ENCODE measurements around the gene ADCY7. TPM values are rescaled to one million over a fixed set of nuclear protein-coding genes. Genes with fewer than 3 reads are reported as not detected.

The ADCY7 gene
- total RNA-seq, 1 experiment from 2014 or later, result 34.2 TPM

DNA sequence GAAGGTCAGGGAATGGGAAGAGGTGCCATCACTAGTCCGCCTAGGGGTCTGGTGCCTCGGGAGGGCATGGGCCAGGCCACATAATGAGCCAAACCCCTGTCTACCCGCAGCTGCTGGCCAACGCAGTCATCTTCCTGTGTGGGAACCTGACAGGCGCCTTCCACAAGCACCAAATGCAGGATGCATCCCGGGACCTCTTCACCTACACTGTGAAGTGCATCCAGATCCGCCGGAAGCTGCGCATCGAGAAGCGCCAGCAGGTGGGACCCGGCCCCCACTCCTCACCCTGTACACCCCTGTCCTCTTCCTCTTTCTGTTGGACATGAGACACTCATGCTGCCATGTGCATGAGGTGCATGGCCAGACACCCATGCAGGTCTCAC lies 26.2 kb downstream of the ADCY7 start:
- Histone ChIP-seq H3K9me3 (ENCODE audit: control insufficient read depth in 1 of 2, insufficient read depth in 1 of 2, low read depth in 1 of 2, low read length in 2 of 2) (no peaks in the 10 kb centered on the region), H3K36me3 (ENCODE audit: control insufficient read depth in 1 of 2, insufficient read depth in 2 of 2, low read length in 2 of 2) (no peaks in the 10 kb centered on the region), H4K20me1 (ENCODE audit: insufficient read depth) (no peaks in the 10 kb centered on the region), H3K27me3 (ENCODE audit: insufficient read depth, low read length) (no peaks in the 10 kb centered on the region), H3K9ac (ENCODE audit: low read length) (no peak overlapping the region), H3K9me2 (ENCODE audit: insufficient read depth) (no peaks in the 10 kb centered on the region), H3K4me2 (ENCODE audit: low read length) (no peak overlapping the region), H3K4me1 (ENCODE audit: control insufficient read depth in 1 of 2, insufficient read depth in 2 of 2, low read length in 2 of 2) (no peaks in the 10 kb centered on the region), H3K27ac (ENCODE audit: low read depth, low read length) (no peak overlapping the region), H3K4me3 (replicated peaks in 1 of 2; ENCODE audit: low read depth in 1 of 2, low read length in 2 of 2) (no peak overlapping the region), H3K79me2 (ENCODE audit: insufficient read depth, low read length) (no peaks in the 10 kb centered on the region), H2AFZ (ENCODE audit: low read depth, low read length, poor library complexity, severe bottlenecking) (no peak overlapping the region)
- intact Hi-C loops (cut with micrococcal nuclease), result no loop called here
- no TSS peak for BruUV-seq (replicated peaks)
- TF ChIP-seq JUND (IDR thresholded peaks at IDR 0.05), result no peak
- TF ChIP-seq EZH2phosphoT487 (IDR thresholded peaks at IDR 0.05; ENCODE audit: borderline replicate concordance), result no peak
- TF ChIP-seq ZNF274 (IDR thresholded peaks at IDR 0.05; ENCODE audit: low read depth, low read length), result no peak
- no peak for TF ChIP-seq ZBTB33 (IDR thresholded peaks at IDR 0.05; ENCODE audit: extremely low read depth, insufficient replicate concordance, low read length)
- no peak for TF ChIP-seq EGR1 (IDR thresholded peaks at IDR 0.05; ENCODE audit: low read depth)
- TF ChIP-seq EZH2 (IDR thresholded peaks at IDR 0.05), result no peak
- TF ChIP-seq ZFX (IDR thresholded peaks at IDR 0.05), result no peak
- ChIA-PET CTCF (no interaction called here), POLR2A (no interaction called here), RAD21 (ENCODE audit: low non-redundant PET in 1 of 2, low total read pairs in 2 of 2, uncharacterized antibody in 2 of 2, unreplicated experiment in 2 of 2) (no interaction called here)
- ATAC-seq (no peak), DNase-seq (ENCODE audit: low read depth, low spot score) (no peak)

DNA sequence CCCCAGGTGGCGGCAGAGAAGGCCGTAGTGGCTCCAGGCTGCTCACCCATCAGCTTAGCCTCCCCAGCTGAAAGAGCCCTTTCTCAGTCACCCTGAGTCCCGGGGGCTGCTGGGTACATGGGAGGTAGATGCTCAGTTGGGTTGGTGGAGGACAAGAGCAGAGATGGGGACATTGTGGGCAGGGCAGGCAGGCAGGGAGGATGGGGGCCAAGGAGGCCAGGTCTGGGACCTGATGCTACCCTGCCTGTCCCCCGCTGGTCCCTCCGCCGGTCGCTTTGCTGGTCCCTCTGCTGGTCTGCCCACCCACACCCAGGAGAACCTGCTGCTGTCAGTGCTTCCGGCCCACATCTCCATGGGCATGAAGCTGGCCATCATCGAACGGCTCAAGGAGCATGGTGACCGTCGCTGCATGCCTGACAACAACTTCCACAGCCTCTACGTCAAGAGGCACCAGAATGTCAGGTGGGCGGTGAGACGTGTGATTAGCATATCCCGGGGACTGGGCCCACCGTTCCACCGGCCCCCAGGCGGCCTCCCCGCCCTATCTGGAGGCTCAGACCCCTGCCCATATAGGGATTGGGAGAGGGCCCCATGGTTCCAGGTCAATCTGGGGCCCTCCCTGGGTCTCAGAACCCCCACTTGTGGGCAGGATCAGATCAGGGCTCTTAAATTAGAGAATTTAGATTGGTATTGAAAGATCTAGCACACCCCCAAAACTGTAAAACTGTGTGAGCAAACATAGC lies 26.9 kb downstream of the ADCY7 start:
- intact Hi-C loops (cut with micrococcal nuclease), result no loop called here
- no peaks in the 10 kb centered on the region for H3K79me2 ChIP-seq (ENCODE audit: insufficient read depth, low read length)
- no peak overlapping the region for H3K27ac ChIP-seq (ENCODE audit: low read depth, low read length)
- ChIA-PET CTCF (no interaction called here), POLR2A (no interaction called here), RAD21 (ENCODE audit: low non-redundant PET in 1 of 2, low total read pairs in 2 of 2, uncharacterized antibody in 2 of 2, unreplicated experiment in 2 of 2) (no interaction called here)
- H3K9me3 ChIP-seq (ENCODE audit: control insufficient read depth in 1 of 2, insufficient read depth in 1 of 2, low read depth in 1 of 2, low read length in 2 of 2), result no peaks in the 10 kb centered on the region
- H3K27me3 ChIP-seq (ENCODE audit: insufficient read depth, low read length), result no peaks in the 10 kb centered on the region
- H3K9ac ChIP-seq (ENCODE audit: low read length), result no peak overlapping the region
- DNase-seq (ENCODE audit: low read depth, low spot score), result no peak
- TF ChIP-seq ZBTB33 (IDR thresholded peaks at IDR 0.05; ENCODE audit: extremely low read depth, insufficient replicate concordance, low read length), result no peak
- no peak for TF ChIP-seq POLR2AphosphoS5 (IDR thresholded peaks at IDR 0.05; ENCODE audit: low read depth, low read length)
- no peak for TF ChIP-seq CBX3 (IDR thresholded peaks at IDR 0.05; ENCODE audit: low read depth)
- no peak for TF ChIP-seq EZH2phosphoT487 (IDR thresholded peaks at IDR 0.05; ENCODE audit: borderline replicate concordance)
- no peak for TF ChIP-seq RAD21 (IDR thresholded peaks at IDR 0.05; ENCODE audit: low read depth)
- TF ChIP-seq YY1 (IDR thresholded peaks at IDR 0.05; ENCODE audit: extremely low read depth, insufficient replicate concordance, low read depth, low read length), result no peak
- TF ChIP-seq CEBPB (IDR thresholded peaks at IDR 0.05; ENCODE audit: low read depth), result no peak
- no peak for TF ChIP-seq EZH2 (IDR thresholded peaks at IDR 0.05)
- no peak for TF ChIP-seq TCF7L2 (IDR thresholded peaks at IDR 0.05; ENCODE audit: borderline replicate concordance, extremely low read depth, insufficient read depth, insufficient read length)
- TF ChIP-seq ZNF274 (IDR thresholded peaks at IDR 0.05; ENCODE audit: low read depth, low read length), result no peak
- TF ChIP-seq SIN3A (IDR thresholded peaks at IDR 0.05; ENCODE audit: low read depth), result no peak
- no TSS peak for BruUV-seq (replicated peaks)
- ATAC-seq, result no peak
- no peaks in the 10 kb centered on the region for H3K9me2 ChIP-seq (ENCODE audit: insufficient read depth)
- no peak overlapping the region for H2AFZ ChIP-seq (ENCODE audit: low read depth, low read length, poor library complexity, severe bottlenecking)
- H3K4me3 ChIP-seq (replicated peaks in 1 of 2; ENCODE audit: low read depth in 1 of 2, low read length in 2 of 2), result no peak overlapping the region
- no peaks in the 10 kb centered on the region for H3K36me3 ChIP-seq (ENCODE audit: control insufficient read depth in 1 of 2, insufficient read depth in 2 of 2, low read length in 2 of 2)
- H4K20me1 ChIP-seq (ENCODE audit: insufficient read depth), result no peaks in the 10 kb centered on the region
- no peak overlapping the region for H3K4me2 ChIP-seq (ENCODE audit: low read length)
- H3K4me1 ChIP-seq (ENCODE audit: control insufficient read depth in 1 of 2, insufficient read depth in 2 of 2, low read length in 2 of 2), result no peaks in the 10 kb centered on the region
